Measurements from ENCODE around the gene NSUN3. TPM values are rescaled to one million over a fixed set of nuclear protein-coding genes. Genes with fewer than 3 reads are reported as not detected.

The NSUN3 gene
- total and polyA plus RNA-seq, 10 of the 15 experiments (the other 5 are each of a cell fraction or from before 2014, with no cell fraction given): 9.1 to 20.3 (median 11.7) TPM

- TF ChIP-seq ESRRA (IDR thresholded peaks at IDR 0.05; ENCODE audit: low read length) (no peak), SIX5 (IDR thresholded peaks at IDR 0.05; ENCODE audit: low read depth, low read length, severe bottlenecking) (no peak), EGR1 (IDR thresholded peaks at IDR 0.05; ENCODE audit: borderline replicate concordance in 1 of 2, low read depth in 2 of 2, low read length in 2 of 2) (no peak), MLLT1 (IDR thresholded peaks at IDR 0.05) (peak; percentile 74; the same call in 1 of the 2 replicates)
- TF ChIP-seq, protein P1, sequence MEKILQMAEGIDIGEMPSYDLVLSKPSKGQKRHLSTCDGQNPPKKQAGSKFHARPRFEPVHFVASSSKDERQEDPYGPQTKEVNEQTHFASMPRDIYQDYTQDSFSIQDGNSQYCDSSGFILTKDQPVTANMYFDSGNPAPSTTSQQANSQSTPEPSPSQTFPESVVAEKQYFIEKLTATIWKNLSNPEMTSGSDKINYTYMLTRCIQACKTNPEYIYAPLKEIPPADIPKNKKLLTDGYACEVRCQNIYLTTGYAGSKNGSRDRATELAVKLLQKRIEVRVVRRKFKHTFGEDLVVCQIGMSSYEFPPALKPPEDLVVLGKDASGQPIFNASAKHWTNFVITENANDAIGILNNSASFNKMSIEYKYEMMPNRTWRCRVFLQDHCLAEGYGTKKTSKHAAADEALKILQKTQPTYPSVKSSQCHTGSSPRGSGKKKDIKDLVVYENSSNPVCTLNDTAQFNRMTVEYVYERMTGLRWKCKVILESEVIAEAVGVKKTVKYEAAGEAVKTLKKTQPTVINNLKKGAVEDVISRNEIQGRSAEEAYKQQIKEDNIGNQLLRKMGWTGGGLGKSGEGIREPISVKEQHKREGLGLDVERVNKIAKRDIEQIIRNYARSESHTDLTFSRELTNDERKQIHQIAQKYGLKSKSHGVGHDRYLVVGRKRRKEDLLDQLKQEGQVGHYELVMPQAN (conservative IDR thresholded peaks at IDR 0.05): no peak
Measured at GRCh38 chr3:94063496-94064119, 747 bp downstream of the NSUN3 start (continued).

- Histone ChIP-seq H3K79me2 (ENCODE audit: control insufficient read depth, insufficient read depth, low read length) (peaks cover 56% of the 10 kb centered on the region), H3K4me1 (ENCODE audit: control insufficient read depth, insufficient read depth, low read length) (peaks cover 7% of the 10 kb centered on the region), H3K36me3 (ENCODE audit: control insufficient read depth in 2 of 2, insufficient read depth in 2 of 2, low read length in 1 of 2) (peaks cover 0 to 24% of the 10 kb centered on the region in 2 experiments; a peak in 2 of 4 replicates), H3K9ac (ENCODE audit: control insufficient read depth, insufficient read depth, low read length) (peak overlapping the region; percentile 99), H3K27me3 (replicated peaks in 1 of 2; ENCODE audit: control insufficient read depth in 2 of 2, insufficient read depth in 2 of 2, low read length in 1 of 2) (no peaks in the 10 kb centered on the region), H3K4me2 (ENCODE audit: control insufficient read depth, insufficient read depth) (peak overlapping the region; percentile 86), H3K27ac (ENCODE audit: control insufficient read depth, insufficient read depth) (no peak overlapping the region), H2AFZ (ENCODE audit: control insufficient read depth, low read depth, low read length) (no peak overlapping the region), H4K20me1 (ENCODE audit: control insufficient read depth, insufficient read depth) (no peaks in the 10 kb centered on the region), H3K9me3 (replicated peaks; ENCODE audit: control insufficient read depth, insufficient read depth, low read length) (peaks cover 14% of the 10 kb centered on the region; the same call in 2 of the 3 replicates), H3K4me3 (peak overlapping the region; percentile 84)
- ChIA-PET SMC1A (ENCODE audit: uncharacterized antibody, unreplicated experiment) (interaction anchor here (1.1 to 2.0 kb wide), 4 partner anchors 14 to 60 kb away, joined by 4 to 11 read pairs (median 4); no protein-coding TSS in a partner anchor), POLR2A (interaction anchor here (1.5 kb wide), 1 partner anchor 10 kb away, joined by 4 read pairs; no protein-coding TSS in a partner anchor), RAD21 (ENCODE audit: unreplicated experiment) (interaction anchor here (1.0 to 2.3 kb wide), 3 partner anchors 10 to 61 kb away, joined by 4 to 12 read pairs (median 11); no protein-coding TSS in a partner anchor), CTCF (interaction anchor here (0.5 to 11.1 kb wide), 6 partner anchors 14 to 94 kb away, joined by 3 to 164 read pairs (median 6); no protein-coding TSS in a partner anchor)
- WGBS (ENCODE audit: insufficient coverage, insufficient replicate concordance, low lambda C conversion rate, missing lambda C conversion rate): 72% methylated on average over 6 of the region's 6 CpGs
- intact Hi-C loops (cut with micrococcal nuclease; ENCODE audit: unreplicated experiment) (no loop called here), in situ Hi-C loops (cut with MboI) (no loop called here)
- BruUV-seq (replicated peaks): no TSS peak
- FAIRE-seq (no peak), DNase-seq (ENCODE audit: low read depth, low spot score) (no peak), ATAC-seq (no peak)
- TF ChIP-seq BRCA1 (IDR thresholded peaks at IDR 0.05; ENCODE audit: low read depth, low read length): no peak
- TF ChIP-seq, protein P2, sequence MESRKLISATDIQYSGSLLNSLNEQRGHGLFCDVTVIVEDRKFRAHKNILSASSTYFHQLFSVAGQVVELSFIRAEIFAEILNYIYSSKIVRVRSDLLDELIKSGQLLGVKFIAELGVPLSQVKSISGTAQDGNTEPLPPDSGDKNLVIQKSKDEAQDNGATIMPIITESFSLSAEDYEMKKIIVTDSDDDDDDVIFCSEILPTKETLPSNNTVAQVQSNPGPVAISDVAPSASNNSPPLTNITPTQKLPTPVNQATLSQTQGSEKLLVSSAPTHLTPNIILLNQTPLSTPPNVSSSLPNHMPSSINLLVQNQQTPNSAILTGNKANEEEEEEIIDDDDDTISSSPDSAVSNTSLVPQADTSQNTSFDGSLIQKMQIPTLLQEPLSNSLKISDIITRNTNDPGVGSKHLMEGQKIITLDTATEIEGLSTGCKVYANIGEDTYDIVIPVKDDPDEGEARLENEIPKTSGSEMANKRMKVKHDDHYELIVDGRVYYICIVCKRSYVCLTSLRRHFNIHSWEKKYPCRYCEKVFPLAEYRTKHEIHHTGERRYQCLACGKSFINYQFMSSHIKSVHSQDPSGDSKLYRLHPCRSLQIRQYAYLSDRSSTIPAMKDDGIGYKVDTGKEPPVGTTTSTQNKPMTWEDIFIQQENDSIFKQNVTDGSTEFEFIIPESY (IDR thresholded peaks at IDR 0.05): no peak
- no peak for TF ChIP-seq WRNIP1 (IDR thresholded peaks at IDR 0.05; ENCODE audit: borderline replicate concordance, low read depth, low read length)
- TF ChIP-seq, protein P1 (conservative IDR thresholded peaks at IDR 0.05): no peak
- no peak for TF ChIP-seq TARDBP (IDR thresholded peaks at IDR 0.05; ENCODE audit: borderline replicate concordance)
- no peak for TF ChIP-seq JUND (IDR thresholded peaks at IDR 0.05; ENCODE audit: low read depth, low read length)
- no peak for TF ChIP-seq DPF2 (IDR thresholded peaks at IDR 0.05)
- no peak for TF ChIP-seq EGR1 (IDR thresholded peaks at IDR 0.05; ENCODE audit: borderline replicate concordance in 1 of 2, low read depth in 2 of 2, low read length in 2 of 2)
Measured at GRCh38 chr3:94064243-94064860, 1.5 kb downstream of the NSUN3 start.
